Neuronal stem cell (in vitro differentiated cells): ENCODE measurements around the gene CTSW.

ENCODE experiments used
- DNase-seq: peaks from one replicate; pipeline ENCODE4 v3.0.0-alpha.2; 2013; ENCODE audit warnings: low spot score
- H2AFZ ChIP-seq: one replicate; pipeline ENCODE4 v1.6.1; 2013; ENCODE audit warnings: mild to moderate bottlenecking, low read length, inconsistent platforms
- H2AK5ac ChIP-seq: 2 replicates; pipeline ENCODE4 v1.6.1; 2013; ENCODE audit warnings: low read depth, mild to moderate bottlenecking, inconsistent platforms, low read length, moderate library complexity, mixed read lengths
- H2BK120ac ChIP-seq: 2 replicates; pipeline ENCODE4 v1.6.1; 2013; ENCODE audit warnings: low read depth, mild to moderate bottlenecking, inconsistent platforms, low read length, moderate library complexity, mixed read lengths
- H2BK12ac ChIP-seq: one replicate; pipeline ENCODE4 v1.6.1; 2013; ENCODE audit warnings: low read length, inconsistent platforms
- H2BK15ac ChIP-seq: 2 replicates; pipeline ENCODE4 v1.6.1; 2013; ENCODE audit warnings: mild to moderate bottlenecking, low read length, inconsistent platforms, mixed read lengths
- H2BK5ac ChIP-seq: one replicate; pipeline ENCODE4 v1.6.1; 2013; ENCODE audit warnings: inconsistent platforms, mild to moderate bottlenecking, low read length, moderate library complexity
- H3K14ac ChIP-seq: one replicate; pipeline ENCODE4 v1.6.1; 2013; ENCODE audit warnings: low read length, inconsistent platforms
- H3K18ac ChIP-seq: 2 replicates; pipeline ENCODE4 v1.6.1; 2013; ENCODE audit warnings: low read length, inconsistent platforms
- H3K23ac ChIP-seq: 2 replicates; pipeline ENCODE4 v1.6.1; 2013; ENCODE audit warnings: low read depth, mild to moderate bottlenecking, mixed read lengths, low read length, inconsistent platforms; ENCODE audit not compliant: poor library complexity
- H3K27ac ChIP-seq: replicated peaks from 3 replicates; pipeline ENCODE4 v1.5.1; 2013; ENCODE audit warnings: low read length, inconsistent platforms
- H3K27me3 ChIP-seq, 3 experiments: 2 replicates each; pipeline ENCODE4 v1.6.1; 2013; ENCODE audit warnings: low read length in 3 of 3, mild to moderate bottlenecking in 2 of 3, inconsistent platforms in 1 of 3, low read depth in 1 of 3, mixed read lengths in 1 of 3, moderate library complexity in 1 of 3; ENCODE audit not compliant: control insufficient read depth in 3 of 3, insufficient read depth in 3 of 3
- H3K36me3 ChIP-seq, 2 donors: replicated peaks in 1 of 2; 2 replicates each; pipeline ENCODE4 v1.6.1; 2013; ENCODE audit warnings: low read length in 2 of 2; ENCODE audit not compliant: control insufficient read depth in 2 of 2, insufficient read depth in 2 of 2
- H3K4ac ChIP-seq: 2 replicates; pipeline ENCODE4 v1.6.1; 2013; ENCODE audit warnings: inconsistent platforms, mild to moderate bottlenecking, low read length, moderate library complexity
- H3K4me1 ChIP-seq, 2 donors: 1 replicate in 1 of 2; 2 replicates in 1 of 2; pipeline ENCODE4 v1.6.1; 2013; ENCODE audit warnings: low read length in 2 of 2, low read depth in 1 of 2; ENCODE audit not compliant: control insufficient read depth in 2 of 2, insufficient read depth in 1 of 2
- H3K4me2 ChIP-seq: one replicate; pipeline ENCODE4 v1.6.1; 2013; ENCODE audit warnings: mild to moderate bottlenecking, low read length, inconsistent platforms; ENCODE audit not compliant: insufficient read depth, poor library complexity, severe bottlenecking
- H3K4me3 ChIP-seq, 2 donors: 2 replicates each; pipeline ENCODE4 v1.5.1; 2013; ENCODE audit warnings: low read length in 2 of 2, mild to moderate bottlenecking in 2 of 2, inconsistent platforms in 1 of 2, moderate library complexity in 1 of 2
- H3K79me1 ChIP-seq: one replicate; pipeline ENCODE4 v1.6.1; 2013; ENCODE audit warnings: low read depth, mild to moderate bottlenecking, inconsistent platforms, low read length, moderate library complexity
- H3K9ac ChIP-seq: one replicate; pipeline ENCODE4 v1.6.1; 2013; ENCODE audit warnings: mild to moderate bottlenecking, low read depth, low read length, inconsistent platforms; ENCODE audit not compliant: poor library complexity
- H3K9me3 ChIP-seq, 2 donors: replicated peaks in 1 of 2; 2 replicates each; pipeline versions ENCODE3 to v1.6.1; 2013; ENCODE audit warnings: low read length in 2 of 2, mild to moderate bottlenecking in 2 of 2, inconsistent platforms in 1 of 2, low read depth in 1 of 2, mixed read lengths in 1 of 2, moderate library complexity in 1 of 2; ENCODE audit not compliant: control insufficient read depth in 2 of 2, insufficient read depth in 1 of 2
- H4K8ac ChIP-seq: one replicate; pipeline ENCODE4 v1.6.1; 2013; ENCODE audit warnings: low read depth, mild to moderate bottlenecking, inconsistent platforms, low read length, moderate library complexity
- H4K91ac ChIP-seq: one replicate; pipeline ENCODE4 v1.6.1; 2013; ENCODE audit warnings: low read length, low read depth, mild to moderate bottlenecking, inconsistent platforms; ENCODE audit not compliant: poor library complexity
- WGBS, 2 donors: extraction: QIAGEN DNeasy Blood & Tissue Kit; methylation state at CpG; one replicate each; pipeline ENCODE4 v1.1.7; 2013; ENCODE audit warnings: missing lambda C conversion rate in 2 of 2, mixed read lengths in 1 of 2; ENCODE audit not compliant: insufficient read length in 2 of 2, insufficient replicate concordance in 1 of 2; ENCODE audit errors: extremely low coverage in 2 of 2; 5-methylcytosine and 5-hydroxymethylcytosine counted together

Gene CTSW

DNA sequence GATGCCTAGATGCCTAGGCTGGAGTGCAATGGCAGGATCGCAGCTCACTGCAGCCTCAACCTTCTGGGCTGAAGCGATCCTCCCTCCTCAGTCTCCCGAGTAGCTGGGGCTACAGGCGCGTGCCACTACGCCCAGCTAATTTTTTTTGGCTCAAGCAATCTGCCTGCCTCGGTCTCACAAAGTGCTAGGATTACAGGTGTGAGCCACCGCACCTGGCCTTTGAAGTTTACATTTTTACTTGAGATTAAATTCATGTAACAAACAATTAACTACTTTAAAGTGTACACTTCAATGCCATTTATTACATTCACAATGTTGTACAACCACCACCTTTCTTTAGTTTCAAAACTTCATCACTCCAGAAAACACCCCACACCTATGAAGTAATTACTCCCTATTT is 24.1 kb downstream of the CTSW start:
- Histone ChIP-seq H3K27me3 (peaks cover 20 to 48% (median 21%) of the 10 kb centered on the region in 3 experiments), H2BK5ac (no peak overlapping the region), H3K23ac (no peak overlapping the region), H3K4me2 (no peak overlapping the region), H3K9me3 (peaks cover 0 to 2% of the 10 kb centered on the region in 2 donors), H3K79me1 (no peaks in the 10 kb centered on the region), H2AFZ (no peak overlapping the region), H3K4ac (no peak overlapping the region), H4K8ac (no peak overlapping the region), H3K27ac (no peak overlapping the region), H3K14ac (no peak overlapping the region), H2BK12ac (no peak overlapping the region), H3K18ac (no peak overlapping the region), H2AK5ac (no peak overlapping the region), H3K36me3 (no peaks in the 10 kb centered on the region), H3K4me3 (no peak overlapping the region), H3K4me1 (peaks cover 11 to 12% of the 10 kb centered on the region in 2 donors), H3K9ac (no peak overlapping the region), H2BK15ac (no peak overlapping the region), H4K91ac (no peak overlapping the region), H2BK120ac (no peak overlapping the region)
- DNase-seq = no peak
- WGBS, 2 donors = no CpG with 5 or more reads among the region's 8 CpGs

- Histone ChIP-seq H4K8ac (no peak overlapping the region), H3K18ac (no peak overlapping the region), H3K4me2 (no peak overlapping the region), H3K4me3 (no peak overlapping the region), H2BK5ac (no peak overlapping the region), H4K91ac (no peak overlapping the region), H3K4me1 (peaks cover 7 to 13% of the 10 kb centered on the region in 2 donors), H3K36me3 (no peaks in the 10 kb centered on the region), H2BK12ac (no peak overlapping the region), H2BK15ac (no peak overlapping the region), H3K9ac (no peak overlapping the region), H3K4ac (no peak overlapping the region), H2AK5ac (no peak overlapping the region), H3K27ac (no peak overlapping the region), H3K27me3 (peaks cover 0 to 22% (median 0%) of the 10 kb centered on the region in 3 experiments), H3K14ac (no peak overlapping the region), H3K79me1 (no peaks in the 10 kb centered on the region), H2AFZ (no peak overlapping the region), H3K23ac (no peak overlapping the region), H3K9me3 (no peaks in the 10 kb centered on the region), H2BK120ac (no peak overlapping the region)
- WGBS, 2 donors = no CpG with 5 or more reads among the region's 5 CpGs
- DNase-seq = no peak
Measured at GRCh38 chr11:65906602-65907001, 27.0 kb downstream of the CTSW start.

DNA sequence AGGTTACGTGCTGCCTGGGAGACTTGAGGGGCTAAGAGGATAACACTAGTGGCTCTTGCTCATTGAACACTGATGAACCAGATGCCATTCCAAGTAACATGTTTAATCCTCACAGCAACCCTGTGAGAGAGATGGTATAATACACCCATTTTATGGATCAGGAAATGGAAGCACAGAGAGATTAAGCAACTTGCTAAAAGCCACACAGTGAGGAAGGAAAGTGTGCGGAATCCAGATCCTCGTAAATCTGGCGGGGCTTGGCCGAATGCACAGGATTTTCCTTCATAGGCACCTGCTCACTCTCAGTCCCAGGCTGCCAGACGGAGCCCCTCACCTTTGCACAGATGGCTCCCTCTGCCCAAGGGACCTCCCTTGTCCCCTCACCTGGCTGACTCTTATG is 28.2 kb downstream of the CTSW start:
- Histone ChIP-seq H2AK5ac (peak overlapping the region; percentile 71), H2AFZ (no peak overlapping the region), H3K9me3 (no peaks in the 10 kb centered on the region), H3K4ac (no peak overlapping the region), H3K4me3 (no peak overlapping the region), H3K4me2 (no peak overlapping the region), H4K91ac (no peak overlapping the region), H3K4me1 (peaks cover 6 to 14% of the 10 kb centered on the region in 2 donors), H3K27me3 (peaks cover 0 to 11% (median 0%) of the 10 kb centered on the region in 3 experiments), H2BK15ac (no peak overlapping the region), H3K18ac (no peak overlapping the region), H3K27ac (no peak overlapping the region), H4K8ac (no peak overlapping the region), H3K14ac (no peak overlapping the region), H3K79me1 (no peaks in the 10 kb centered on the region), H3K9ac (no peak overlapping the region), H2BK5ac (no peak overlapping the region), H2BK12ac (no peak overlapping the region), H3K23ac (no peak overlapping the region), H3K36me3 (no peaks in the 10 kb centered on the region), H2BK120ac (no peak overlapping the region)
- WGBS, 2 donors = no CpG with 5 or more reads among the region's 6 CpGs
- DNase-seq = no peak

- peak overlapping the region; percentile 77 for H2AK5ac ChIP-seq
- peaks cover 3% of the 10 kb centered on the region in 2 donors for H3K36me3 ChIP-seq
- peak overlapping the region; percentile 89 for H2AFZ ChIP-seq
- H3K4me3 ChIP-seq = no peak overlapping the region
- H3K27me3 ChIP-seq = peaks cover 0 to 5% (median 0%) of the 10 kb centered on the region in 3 experiments
- peak overlapping the region; percentile 49 for H2BK15ac ChIP-seq
- no peak overlapping the region for H2BK120ac ChIP-seq
- H3K4me2 ChIP-seq = no peak overlapping the region
- H3K4ac ChIP-seq = no peak overlapping the region
- H2BK12ac ChIP-seq = no peak overlapping the region
- peak overlapping the region; percentile 73 for H4K8ac ChIP-seq
- no peak overlapping the region for H3K27ac ChIP-seq
- H4K91ac ChIP-seq = peak overlapping the region; percentile 61
- peaks cover 0 to 7% of the 10 kb centered on the region in 2 donors for H3K4me1 ChIP-seq
- no peak overlapping the region for H3K23ac ChIP-seq
- peak overlapping the region; percentile 30 for H2BK5ac ChIP-seq
- peaks cover 0 to 2% of the 10 kb centered on the region in 2 donors for H3K9me3 ChIP-seq
- no peak overlapping the region for H3K9ac ChIP-seq
- WGBS, 2 donors = no CpG with 5 or more reads among the region's 14 CpGs
- no peak overlapping the region for H3K14ac ChIP-seq
- H3K79me1 ChIP-seq = no peaks in the 10 kb centered on the region
- DNase-seq = no peak
- peak overlapping the region; percentile 76 for H3K18ac ChIP-seq
Measured at GRCh38 chr11:65911682-65912568, 32.3 kb downstream of the CTSW start.
